Body of pancreas (tissue), 4 donors: ENCODE measurements around the gene PMEL. TPM values are rescaled to one million over a fixed set of nuclear protein-coding genes. Genes with fewer than 3 reads are reported as not detected.

ENCODE experiments used
- ATAC-seq: fragments of 150-250 bp; one replicate; pipeline ENCODE4 v1.9.1; 2016
- DNase-seq, 4 donors: peaks; one replicate each; pipeline ENCODE4 v3.0.0-alpha.2; 2019
- H3K27ac ChIP-seq, 4 donors: fragments of 200-600 bp; sonication (generic); 1 replicate in 3 of 4; 2 replicates in 1 of 4; pipeline versions ENCODE4 v1.5.1 to v1.6.1; 2016 to 2019; ENCODE audit warnings: mild to moderate bottlenecking in 1 of 4, mixed read lengths in 1 of 4, moderate library complexity in 1 of 4
- H3K27me3 ChIP-seq, 2 donors: fragments of 200-600 bp; sonication (generic); one replicate each; pipeline ENCODE4 v1.6.0; 2016; ENCODE audit warnings: mild to moderate bottlenecking in 1 of 2
- H3K36me3 ChIP-seq, 2 donors: fragments of 200-600 bp; sonication (generic); replicated peaks in 1 of 2; 2 replicates each; pipeline ENCODE4 v1.5.1; 2016; ENCODE audit warnings: low read depth in 2 of 2; ENCODE audit not compliant: insufficient read depth in 1 of 2
- H3K4me1 ChIP-seq: fragments of 200-600 bp; sonication (generic); one replicate; pipeline ENCODE4 v1.6.0; 2016
- H3K4me3 ChIP-seq, 2 donors: fragments of 200-600 bp; sonication (generic); 1 replicate in 1 of 2; 2 replicates in 1 of 2; pipeline ENCODE4 v1.5.1; 2016 to 2019
- H3K9me3 ChIP-seq, 3 donors: fragments of 200-600 bp; sonication (generic); 1 replicate in 2 of 3; 2 replicates in 1 of 3; pipeline ENCODE4 v1.5.1; 2016
- POLR2A ChIP-seq, 3 donors: fragments of 450-650 bp; IDR thresholded peaks; one replicate each; pipeline ENCODE4 v1.6.1; 2016; ENCODE audit warnings: antibody characterized with exemption in 3 of 3, mild to moderate bottlenecking in 2 of 3
- WGBS, 2 donors: methylation state at CpG; one replicate each; pipeline ENCODE4 v1.1.5; 2017; 5-methylcytosine and 5-hydroxymethylcytosine counted together
- intact Hi-C: fragments of 100-400 bp; cut with DNase I; formaldehyde crosslinking; loops from one replicate; pipeline ENCODE4 v1.15.1; 2023
- total RNA-seq, 2 donors: library from RNA; depleted of rRNA; stranded (reverse); fragments of >200 nt; gene quantifications; one replicate each; pipeline ENCODE4 v1.1.0, GENCODE V29; 2016
- TF ChIP-seq, protein P1 (sequence below), 7 experiments: fragments of 450-650 bp in 4 of 7; fragments of 200-600 bp in 3 of 7; sonication (generic) in 3 of 7; IDR thresholded peaks; one replicate each; pipeline ENCODE4 v1.5.1; 2016 to 2019; ENCODE audit warnings: antibody characterized with exemption in 7 of 7

The PMEL gene
- total RNA-seq, 2 donors from 2014 or later: 1.6 to 2.6 TPM

DNA sequence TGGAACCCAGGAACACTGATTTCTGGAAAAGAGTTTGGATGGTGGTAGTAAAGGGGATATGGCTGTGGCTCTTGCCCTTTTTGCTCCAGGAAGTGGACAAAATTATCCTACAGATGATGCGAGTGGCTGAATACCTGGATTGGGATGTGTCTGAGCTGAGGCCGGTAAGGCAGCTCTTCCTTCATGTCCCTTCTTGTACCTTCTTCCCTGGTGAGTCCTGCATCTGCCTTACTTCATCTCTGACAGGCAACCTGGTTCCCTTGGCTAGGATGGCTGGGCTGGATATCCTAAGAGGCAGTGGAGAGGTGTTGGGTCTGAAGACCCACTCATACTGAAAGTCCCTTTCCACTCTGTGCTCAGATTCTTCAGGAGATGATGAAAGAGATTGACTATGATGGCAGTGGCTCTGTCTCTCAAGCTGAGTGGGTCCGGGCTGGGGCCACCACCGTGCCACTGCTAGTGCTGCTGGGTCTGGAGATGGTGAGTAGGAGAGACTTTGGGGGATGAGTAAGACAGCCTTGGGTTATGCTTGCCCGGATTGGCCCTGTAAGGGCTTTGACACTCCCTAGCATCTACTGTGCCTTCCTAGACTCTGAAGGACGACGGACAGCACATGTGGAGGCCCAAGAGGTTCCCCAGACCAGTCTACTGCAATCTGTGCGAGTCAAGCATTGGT lies 26.9 kb downstream of the PMEL start:
- WGBS, 2 donors: 94 to 95% methylated on average over 6 to 8 of the region's 8 CpGs
- Histone ChIP-seq H3K4me3 (no peak overlapping the region), H3K4me1 (peaks cover 19% of the 10 kb centered on the region), H3K27me3 (no peaks in the 10 kb centered on the region), H3K27ac (no peak overlapping the region), H3K9me3 (no peaks in the 10 kb centered on the region), H3K36me3 (peaks cover 0 to 2% of the 10 kb centered on the region in 2 donors)
- TF ChIP-seq, protein P1, sequence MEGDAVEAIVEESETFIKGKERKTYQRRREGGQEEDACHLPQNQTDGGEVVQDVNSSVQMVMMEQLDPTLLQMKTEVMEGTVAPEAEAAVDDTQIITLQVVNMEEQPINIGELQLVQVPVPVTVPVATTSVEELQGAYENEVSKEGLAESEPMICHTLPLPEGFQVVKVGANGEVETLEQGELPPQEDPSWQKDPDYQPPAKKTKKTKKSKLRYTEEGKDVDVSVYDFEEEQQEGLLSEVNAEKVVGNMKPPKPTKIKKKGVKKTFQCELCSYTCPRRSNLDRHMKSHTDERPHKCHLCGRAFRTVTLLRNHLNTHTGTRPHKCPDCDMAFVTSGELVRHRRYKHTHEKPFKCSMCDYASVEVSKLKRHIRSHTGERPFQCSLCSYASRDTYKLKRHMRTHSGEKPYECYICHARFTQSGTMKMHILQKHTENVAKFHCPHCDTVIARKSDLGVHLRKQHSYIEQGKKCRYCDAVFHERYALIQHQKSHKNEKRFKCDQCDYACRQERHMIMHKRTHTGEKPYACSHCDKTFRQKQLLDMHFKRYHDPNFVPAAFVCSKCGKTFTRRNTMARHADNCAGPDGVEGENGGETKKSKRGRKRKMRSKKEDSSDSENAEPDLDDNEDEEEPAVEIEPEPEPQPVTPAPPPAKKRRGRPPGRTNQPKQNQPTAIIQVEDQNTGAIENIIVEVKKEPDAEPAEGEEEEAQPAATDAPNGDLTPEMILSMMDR (IDR thresholded peaks at IDR 0.05): no peak
- no peak for TF ChIP-seq POLR2A (IDR thresholded peaks at IDR 0.05)
- ATAC-seq (no peak), DNase-seq (no peak)
- intact Hi-C loops: no loop called here

DNA sequence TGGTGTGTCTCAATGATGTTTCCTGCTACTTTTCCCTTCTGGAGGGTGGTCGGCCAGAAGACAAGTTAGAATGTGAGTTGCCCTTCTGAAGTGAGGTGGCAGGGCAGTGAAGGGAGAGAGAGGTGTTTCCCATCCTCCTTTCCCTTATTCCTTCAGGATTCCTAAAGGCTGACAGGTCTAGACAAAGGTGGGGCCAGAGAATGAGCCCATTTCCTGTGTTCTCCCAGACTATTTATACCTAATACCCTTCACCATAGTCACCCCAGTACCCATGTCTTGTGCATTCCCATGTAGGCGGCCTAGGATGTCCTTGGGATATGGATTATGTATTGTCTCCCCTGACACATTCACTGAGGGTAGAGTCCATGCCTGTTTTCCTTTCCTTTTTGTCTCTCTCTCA lies 27.9 kb downstream of the PMEL start:
- H3K36me3 ChIP-seq: no peaks in the 10 kb centered on the region
- H3K4me1 ChIP-seq: peaks cover 29% of the 10 kb centered on the region
- intact Hi-C loops: no loop called here
- TF ChIP-seq POLR2A (IDR thresholded peaks at IDR 0.05): no peak
- TF ChIP-seq, protein P1 (IDR thresholded peaks at IDR 0.05): no peak
- no peak overlapping the region for H3K4me3 ChIP-seq
- H3K9me3 ChIP-seq: no peaks in the 10 kb centered on the region
- H3K27me3 ChIP-seq: no peaks in the 10 kb centered on the region
- DNase-seq (no peak), ATAC-seq (no peak)
- 74 to 77% methylated on average over 2 of the region's 2 CpGs for WGBS, 2 donors
- H3K27ac ChIP-seq: no peak overlapping the region

DNA sequence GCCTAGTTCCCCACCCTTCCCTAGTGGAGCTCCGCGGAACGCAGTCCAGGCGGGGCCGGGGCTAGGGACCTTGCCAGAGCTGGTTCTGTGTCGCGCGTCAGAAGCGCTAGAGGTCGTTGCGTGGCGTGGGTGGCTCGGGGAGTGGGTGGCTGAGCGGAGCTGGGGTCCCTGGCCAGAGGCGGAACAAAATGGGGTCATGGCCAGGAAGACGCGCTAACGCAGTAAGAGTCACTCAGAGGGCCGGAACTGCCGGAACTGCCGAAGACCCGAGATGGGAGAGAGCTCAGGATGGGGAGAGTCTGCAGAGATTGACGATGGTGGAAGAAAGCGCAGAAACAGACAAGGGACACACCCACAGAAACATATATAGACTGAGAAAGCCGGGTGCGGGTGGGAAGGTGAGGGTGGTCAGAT lies 30.1 kb downstream of the PMEL start:
- DNase-seq (peak in 1 of 4 donors; percentile 9), ATAC-seq (no peak)
- Histone ChIP-seq H3K27ac (no peak overlapping the region), H3K4me3 (no peak overlapping the region), H3K36me3 (no peaks in the 10 kb centered on the region), H3K27me3 (no peaks in the 10 kb centered on the region), H3K4me1 (peaks cover 44% of the 10 kb centered on the region), H3K9me3 (no peaks in the 10 kb centered on the region)
- TF ChIP-seq POLR2A (IDR thresholded peaks at IDR 0.05): no peak
- TF ChIP-seq, protein P1 (IDR thresholded peaks at IDR 0.05): no peak
- WGBS, 2 donors: 80 to 83% methylated on average over 25 to 26 of the region's 26 CpGs
- intact Hi-C loops: no loop called here

DNA sequence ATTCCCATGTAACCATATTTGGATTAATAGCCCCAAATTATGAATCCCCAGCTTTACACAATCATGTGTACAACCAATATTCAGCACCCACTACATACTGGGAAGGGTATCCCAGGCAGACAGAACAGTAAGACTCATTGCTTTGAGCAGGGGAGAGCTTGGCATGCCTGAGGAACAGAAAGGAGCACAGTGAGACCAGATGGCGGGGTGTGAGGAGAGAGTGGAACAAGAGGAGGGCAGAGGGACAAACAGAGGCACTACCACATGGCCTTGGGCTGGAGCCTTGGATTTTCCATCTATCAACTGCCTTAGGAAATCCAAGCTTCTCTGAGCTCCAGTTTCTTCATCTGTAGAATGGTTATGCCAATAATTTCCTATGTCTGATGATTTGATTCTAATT lies 31.1 kb downstream of the PMEL start:
- 85 to 90% methylated on average over 1 of the region's 1 CpG for WGBS, 2 donors
- intact Hi-C loops: no loop called here
- H3K27me3 ChIP-seq: no peaks in the 10 kb centered on the region
- H3K4me3 ChIP-seq: no peak overlapping the region
- DNase-seq (no peak), ATAC-seq (no peak)
- no peaks in the 10 kb centered on the region for H3K9me3 ChIP-seq
- H3K4me1 ChIP-seq: peaks cover 43% of the 10 kb centered on the region
- TF ChIP-seq, protein P1 (IDR thresholded peaks at IDR 0.05): no peak
- TF ChIP-seq POLR2A (IDR thresholded peaks at IDR 0.05): no peak
- H3K36me3 ChIP-seq: no peaks in the 10 kb centered on the region
- no peak overlapping the region for H3K27ac ChIP-seq
